GM21825 (cell line): Measurements from ENCODE around the gene DEPDC4.
A peak's percentile ranks its signal among the peaks of the same experiment; 100 is the strongest.
"Not testable (repeated sequence)": the region's sequence is repeated elsewhere in the genome, so short reads cannot be mapped to it uniquely, and the experiment has no call there.

ENCODE experiments used
- ATAC-seq: cut with Tn5 transposase; IDR thresholded peaks from one replicate; pipeline ENCODE4 v1.9.1; 2021; ENCODE audit warnings: mild to moderate bottlenecking, moderate library complexity; ENCODE audit not compliant: unreplicated experiment

DEPDC4 gene

GRCh38 chr12:100265107-100265506 lies 1.8 kb downstream of the DEPDC4 start:
- ATAC-seq, result not testable (repeated sequence)

- ATAC-seq, result no peak
Observed at GRCh38 chr12:100263131-100263530, 3.7 kb downstream of the DEPDC4 start.

- ATAC-seq, result no peak
Observed at GRCh38 chr12:100258127-100258526, 8.8 kb downstream of the DEPDC4 start.

- no peak for ATAC-seq
Observed at GRCh38 chr12:100254876-100255275, 12.0 kb downstream of the DEPDC4 start.

- no peak for ATAC-seq
Observed at GRCh38 chr12:100253437-100253836, 13.4 kb downstream of the DEPDC4 start.

- ATAC-seq, result no peak
Observed at GRCh38 chr12:100251917-100252316, 15.0 kb downstream of the DEPDC4 start.

- no peak for ATAC-seq
Observed at GRCh38 chr12:100249941-100250340, 16.9 kb downstream of the DEPDC4 start.

GRCh38 chr12:100248886-100249285 lies 18.0 kb downstream of the DEPDC4 start:
- ATAC-seq, result no peak

GRCh38 chr12:100247765-100248164 lies 19.1 kb downstream of the DEPDC4 start:
- ATAC-seq, result no peak

- no peak for ATAC-seq
Observed at GRCh38 chr12:100243137-100243536, 23.7 kb downstream of the DEPDC4 start.

- no peak for ATAC-seq
Observed at GRCh38 chr12:100239589-100239988, 27.3 kb downstream of the DEPDC4 start.

GRCh38 chr12:100238801-100239200 lies 28.1 kb downstream of the DEPDC4 start:
- ATAC-seq, result no peak

- ATAC-seq, result peak; percentile 70
Observed at GRCh38 chr12:100234591-100235304, 32.1 kb downstream of the DEPDC4 start.

- ATAC-seq, result no peak
Observed at GRCh38 chr12:100234166-100234565, 32.7 kb downstream of the DEPDC4 start.

GRCh38 chr12:100231873-100232272 lies 35.0 kb downstream of the DEPDC4 start:
- not testable (repeated sequence) for ATAC-seq

GRCh38 chr12:100229876-100230275 lies 37.0 kb downstream of the DEPDC4 start:
- ATAC-seq, result no peak

- no peak for ATAC-seq
Observed at GRCh38 chr12:100229036-100229635, 37.7 kb downstream of the DEPDC4 start.

- ATAC-seq, result no peak
Observed at GRCh38 chr12:100225491-100225890, 41.4 kb downstream of the DEPDC4 start.

GRCh38 chr12:100222173-100222572 lies 44.7 kb downstream of the DEPDC4 start:
- not testable (repeated sequence) for ATAC-seq

- ATAC-seq, result no peak
Observed at GRCh38 chr12:100221523-100221922, 45.4 kb downstream of the DEPDC4 start.

GRCh38 chr12:100219328-100220109 lies 47.4 kb downstream of the DEPDC4 start:
- ATAC-seq, result no peak

GRCh38 chr12:100216337-100216736 lies 50.5 kb downstream of the DEPDC4 start:
- no peak for ATAC-seq
